Measurements from ENCODE around the gene CBX5.

The CBX5 gene

DNA sequence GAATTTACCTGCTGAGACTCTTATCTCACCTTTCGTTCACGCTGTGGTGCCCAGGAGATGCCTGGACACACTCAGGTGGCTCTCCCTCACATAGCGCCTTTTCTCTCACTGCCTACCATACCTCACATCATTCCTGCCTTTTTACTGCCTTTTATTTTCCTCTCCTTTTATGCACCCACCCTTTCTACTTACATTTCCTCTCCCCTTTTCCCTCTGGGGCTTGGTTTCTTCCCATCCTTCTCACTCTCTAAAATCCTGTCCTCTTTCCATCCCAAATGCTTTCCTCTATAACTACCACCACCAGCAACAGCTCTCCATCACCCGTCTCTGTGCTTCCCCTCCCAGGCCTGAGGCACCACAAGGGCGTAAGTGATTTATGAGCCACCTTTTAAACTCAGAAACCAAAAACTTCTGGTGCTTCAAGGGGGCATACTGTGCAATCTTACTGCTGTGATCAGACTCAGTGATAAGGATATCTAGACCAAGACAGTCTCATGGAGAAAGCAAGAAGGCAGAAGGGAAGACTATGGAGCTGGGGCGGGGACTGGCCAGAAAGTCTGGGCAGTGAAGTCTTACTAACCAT lies 58.4 kb downstream of the CBX5 start:
- DNase-seq: no peak

DNA sequence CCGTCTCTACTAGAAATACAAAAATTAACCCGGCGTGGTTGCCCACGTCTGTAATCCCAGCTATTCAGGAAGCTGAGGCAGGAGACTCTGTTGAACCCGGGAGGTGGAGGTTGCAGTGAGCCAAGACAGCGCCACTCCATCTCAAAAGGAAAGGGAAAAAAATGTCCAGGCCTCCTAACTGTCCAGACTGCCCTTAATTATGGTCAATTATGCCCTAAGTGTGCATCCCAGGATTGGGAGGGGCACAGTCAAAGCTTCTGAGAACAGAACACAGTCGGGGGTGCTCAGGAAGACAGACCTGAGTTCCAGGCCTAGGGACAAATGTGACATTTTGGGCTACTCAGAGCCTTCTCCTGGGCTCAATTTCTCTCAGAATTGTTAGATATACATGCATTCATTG lies 59.4 kb downstream of the CBX5 start:
- no peak for DNase-seq

DNA sequence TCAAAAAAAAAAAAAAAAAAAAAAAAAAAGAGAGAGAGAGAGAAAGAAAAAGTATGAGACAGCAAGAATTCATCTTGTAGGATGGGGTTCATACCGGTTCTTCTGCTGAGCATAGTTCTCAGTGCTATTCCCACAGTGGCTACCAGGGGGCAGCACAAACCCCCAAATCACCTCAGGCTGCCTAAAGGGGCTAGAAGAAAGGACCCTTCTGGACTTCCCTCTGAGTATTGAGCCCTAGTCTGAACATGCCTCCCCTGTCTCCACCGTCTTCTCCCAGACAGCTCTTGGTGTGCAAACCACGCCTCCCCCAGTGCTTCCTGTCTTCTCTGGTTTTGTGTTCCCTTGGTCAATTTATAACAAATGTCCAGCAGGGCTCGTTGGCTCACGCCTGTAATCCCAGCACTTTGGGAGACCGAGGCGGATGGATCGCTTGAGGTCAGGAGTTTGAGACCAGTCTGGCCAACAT lies 59.8 kb downstream of the CBX5 start:
- DNase-seq: peak; percentile 70

DNA sequence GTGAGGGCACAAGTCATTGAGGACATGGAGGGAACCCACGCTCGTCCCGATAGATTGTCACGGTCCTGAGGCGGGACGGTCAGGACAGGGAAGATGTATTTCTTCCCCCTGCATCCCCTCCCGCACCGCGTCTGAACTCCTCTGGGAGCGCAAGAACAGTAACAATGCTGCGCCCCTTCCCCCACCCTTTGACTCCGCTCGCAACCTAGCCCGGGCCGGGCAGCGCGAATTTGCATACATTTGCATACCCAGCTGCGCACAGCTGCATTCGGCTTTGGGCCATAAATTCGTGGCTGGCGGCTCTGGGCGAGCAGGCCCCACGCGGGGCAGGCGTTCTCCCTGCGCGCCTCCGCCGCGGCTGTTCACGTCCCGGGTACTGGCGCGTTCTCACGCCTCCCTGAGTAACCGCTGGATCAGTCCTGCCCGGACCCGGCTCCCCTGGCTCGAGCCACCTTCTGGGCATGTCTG lies 62.1 kb downstream of the CBX5 start:
- DNase-seq: no peak

DNA sequence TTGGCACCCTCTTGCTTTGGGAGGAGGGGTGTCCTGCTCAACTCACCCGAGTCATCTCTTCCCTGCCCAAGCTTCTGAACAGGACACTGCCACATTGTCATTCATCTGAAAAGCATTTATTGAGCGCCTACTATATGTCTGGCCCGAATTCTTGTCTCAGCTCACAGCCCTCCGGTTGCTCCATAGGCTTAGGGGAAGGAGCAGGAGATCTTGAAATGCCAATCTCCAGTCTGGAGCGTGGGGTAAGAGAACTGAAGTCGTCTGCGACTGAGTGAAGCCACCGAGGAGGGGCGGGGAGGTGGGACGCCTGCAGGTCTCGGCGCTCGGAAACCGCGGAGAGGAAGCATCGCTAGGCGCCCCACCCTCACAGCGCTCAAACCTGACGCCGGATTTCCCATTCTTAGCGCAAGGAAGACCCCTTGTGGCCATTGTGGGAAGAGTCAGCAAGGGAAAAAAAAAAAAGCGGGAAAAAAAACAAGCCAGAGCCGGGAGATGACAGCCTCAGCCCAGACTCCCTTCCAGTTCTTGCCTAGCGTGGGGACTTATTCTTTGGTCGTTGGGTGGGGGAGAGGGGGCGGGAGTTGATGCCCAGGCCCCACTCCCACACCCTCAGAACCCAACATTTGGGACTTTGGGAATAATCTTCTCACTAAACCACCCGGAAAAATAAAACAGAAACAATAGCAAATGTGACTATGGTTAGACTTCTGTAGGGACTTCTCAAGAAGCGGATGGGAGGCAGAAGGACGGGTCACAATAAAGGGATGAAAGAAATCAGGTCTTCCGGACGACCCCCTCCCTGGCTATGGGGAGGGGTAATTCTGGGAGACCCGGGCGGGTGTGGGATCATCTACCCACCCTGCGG lies 62.9 kb downstream of the CBX5 start:
- DNase-seq: peak; percentile 86

DNA sequence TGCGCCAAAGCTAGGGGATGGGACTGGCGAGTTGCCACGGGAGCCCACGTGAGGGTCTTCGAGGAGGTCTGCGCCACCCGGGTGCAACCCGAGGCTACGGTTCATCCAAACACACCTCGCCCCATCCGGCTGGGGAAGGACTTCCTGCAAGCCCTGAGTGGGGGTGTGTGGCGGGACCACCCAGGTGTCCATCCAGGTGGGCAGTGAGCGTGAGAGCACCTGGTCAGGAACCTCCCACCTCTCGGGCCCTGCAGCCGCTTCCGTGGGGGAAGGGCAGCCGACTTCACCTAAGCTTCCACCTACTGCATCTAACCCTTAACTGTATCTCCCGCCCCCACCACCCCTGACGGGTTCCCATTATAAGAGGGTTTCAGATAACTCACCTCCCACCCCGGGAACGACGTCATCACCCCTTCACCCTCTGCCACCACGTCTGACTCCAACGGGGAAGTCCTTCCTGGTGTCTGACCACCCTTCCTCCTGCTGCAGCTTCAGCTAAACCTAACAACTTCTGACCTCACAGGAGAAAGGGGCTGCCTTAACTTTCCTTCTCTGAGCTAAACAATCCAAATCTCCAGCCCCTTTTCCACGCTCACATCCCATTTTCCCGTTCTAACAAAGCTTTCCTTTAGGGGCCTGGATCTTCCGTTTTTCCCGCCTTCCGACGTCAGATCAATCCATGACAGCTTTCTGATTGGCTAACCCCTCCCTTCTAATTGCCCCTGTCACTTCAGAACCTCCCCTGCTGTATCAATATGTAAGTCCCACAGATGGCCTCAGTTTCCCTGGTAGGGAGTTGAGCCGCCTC lies 63.7 kb downstream of the CBX5 start:
- peak; percentile 53 for DNase-seq

DNA sequence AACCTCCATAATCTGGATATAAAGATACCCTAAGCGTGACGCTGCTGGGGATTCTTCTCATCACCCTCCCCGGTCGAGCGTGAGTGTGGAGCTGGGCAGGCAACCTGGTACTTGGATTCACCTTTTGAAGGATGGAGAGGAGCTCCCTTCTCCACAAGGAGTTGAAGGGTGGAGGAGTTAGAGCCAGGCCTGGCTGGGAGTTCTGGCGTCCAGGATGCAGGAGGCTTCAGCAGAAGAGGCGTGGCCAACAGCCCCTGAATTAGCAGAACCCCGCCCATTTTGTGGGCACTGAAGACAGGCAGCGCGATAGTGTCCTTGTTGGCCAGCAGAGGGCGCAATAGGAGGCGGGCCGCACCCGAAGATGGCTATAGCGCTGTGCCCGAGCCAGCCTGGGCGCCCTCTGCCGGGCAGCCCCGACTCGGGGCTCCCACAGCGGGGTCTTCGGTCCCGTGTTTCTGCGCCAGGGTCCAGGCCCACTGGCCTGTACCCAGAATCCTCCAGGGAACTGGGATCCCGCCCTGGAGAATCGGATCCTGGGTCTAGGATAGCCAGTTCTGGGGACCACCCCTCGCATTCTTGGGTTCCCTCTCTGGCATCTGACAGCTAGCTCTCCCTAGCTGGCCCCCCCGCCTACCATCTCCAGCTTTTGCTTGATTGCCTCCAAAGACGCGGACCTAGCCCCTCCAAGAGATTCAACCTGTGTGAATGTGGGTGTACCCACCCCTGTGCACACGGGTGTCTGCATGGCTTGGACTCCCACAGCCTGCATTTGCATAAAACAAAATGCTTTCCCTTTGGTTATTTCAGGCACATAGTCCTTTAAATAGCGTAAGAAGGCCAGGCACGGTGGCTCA lies 65.1 kb downstream of the CBX5 start:
- peak; percentile 93 for DNase-seq

DNA sequence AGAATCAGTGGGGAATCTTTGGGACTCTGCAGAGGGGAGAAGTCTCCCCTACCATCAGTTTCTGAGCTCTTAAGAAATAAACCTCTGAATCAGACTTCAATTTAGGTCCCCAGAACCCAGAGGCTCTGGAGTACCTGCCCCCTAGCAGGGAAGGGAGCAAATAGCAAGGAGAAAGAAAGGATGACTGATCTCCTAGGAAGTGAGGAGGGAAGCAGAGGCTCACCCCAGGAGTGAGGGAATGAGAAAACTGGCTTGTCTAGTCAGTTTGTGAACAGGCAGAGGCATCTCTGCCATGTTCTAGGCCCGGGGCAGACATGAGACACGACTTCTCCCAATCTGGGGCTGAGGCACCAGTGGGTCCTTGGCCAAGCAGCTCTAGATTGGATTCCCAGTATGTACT lies 66.8 kb downstream of the CBX5 start:
- DNase-seq: no peak

DNA sequence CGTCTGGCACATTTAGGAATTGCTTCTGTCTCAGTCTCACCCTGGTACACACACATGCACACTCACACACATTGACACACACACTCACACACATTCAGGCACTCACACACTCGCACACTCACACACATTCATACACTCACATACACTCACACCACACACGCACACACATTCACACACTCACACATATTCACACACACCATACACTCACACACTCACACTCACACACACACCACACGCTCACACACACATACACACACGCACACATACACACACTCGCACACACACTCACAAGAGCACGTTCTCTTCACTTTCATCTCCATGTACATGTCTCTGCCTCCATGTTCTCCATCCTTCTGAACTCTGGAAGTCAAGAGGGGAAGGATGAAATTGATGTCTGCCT lies 68.0 kb downstream of the CBX5 start:
- no peak for DNase-seq

DNA sequence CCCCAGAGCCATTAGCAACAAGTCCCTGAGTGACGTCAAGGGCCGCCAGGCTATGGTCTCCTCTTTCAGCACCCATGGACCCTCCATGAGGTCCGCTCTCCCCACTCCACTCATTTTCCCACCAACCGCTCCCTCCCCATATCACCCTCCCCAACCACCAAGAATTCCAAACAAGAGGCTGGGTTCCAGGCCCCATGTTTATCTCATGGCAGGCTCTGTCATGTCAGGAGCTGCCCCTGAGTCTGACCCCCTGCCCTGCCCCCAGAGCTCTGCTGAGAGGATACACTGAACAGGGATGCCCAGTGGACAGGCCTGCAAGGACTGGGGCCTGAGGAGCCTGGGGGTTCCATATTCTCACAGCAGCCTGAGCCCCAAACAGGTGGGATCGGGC lies 69.5 kb downstream of the CBX5 start:
- no peak for DNase-seq

DNA sequence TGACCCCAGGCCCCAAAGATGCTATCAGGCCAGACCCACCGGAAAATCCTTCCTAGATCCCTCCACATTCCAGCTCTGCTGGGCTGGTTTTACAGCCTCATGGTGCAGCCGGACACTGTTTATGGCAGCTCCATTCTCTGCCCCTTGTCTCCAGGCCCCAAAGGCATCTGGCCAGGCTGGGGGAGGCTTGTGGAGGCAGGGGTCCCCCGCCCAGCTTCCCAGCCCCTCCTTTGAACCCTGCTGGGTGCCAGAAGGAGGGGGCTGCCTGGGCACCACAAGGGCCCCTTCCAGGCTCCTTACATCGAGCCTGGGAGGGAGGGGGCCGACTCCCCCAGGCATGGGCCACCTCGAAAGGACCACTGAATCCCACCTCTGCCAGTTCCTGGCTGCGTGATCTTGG lies 71.3 kb downstream of the CBX5 start:
- DNase-seq: no peak

DNA sequence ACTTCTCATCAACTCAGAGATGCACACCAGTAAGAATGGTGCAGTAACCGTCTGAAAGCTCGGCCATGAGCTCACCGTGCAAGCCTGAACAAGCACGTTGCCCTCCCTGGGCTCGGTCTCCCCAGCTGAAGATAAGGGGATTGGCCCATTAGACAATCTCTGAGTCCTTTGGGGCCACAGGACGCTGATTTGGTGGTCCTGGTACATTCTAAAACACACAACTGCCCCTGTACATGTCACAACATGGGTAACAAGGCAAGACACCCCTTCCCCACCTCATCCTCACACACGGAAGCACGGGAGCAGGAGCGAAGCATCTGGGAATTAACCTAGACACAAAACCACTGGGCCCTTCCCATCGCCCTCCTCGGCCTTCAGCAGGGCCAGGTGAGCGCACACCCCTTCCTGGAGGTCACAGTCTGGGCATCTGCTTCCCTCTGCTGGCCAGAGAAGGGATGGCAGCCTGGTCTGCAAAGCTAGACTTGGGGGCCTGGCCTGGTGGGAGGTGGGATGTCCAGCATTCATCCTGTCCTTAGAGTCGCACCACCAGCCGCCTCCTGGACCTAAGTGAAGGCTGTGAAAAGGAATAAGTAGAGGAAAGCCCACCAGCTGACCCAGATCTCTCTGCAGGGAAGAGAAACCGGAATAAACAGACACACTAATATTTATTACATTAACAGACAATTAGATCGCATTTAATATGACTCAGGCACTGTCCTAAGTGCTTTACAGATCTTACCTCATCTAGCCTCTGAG lies 72.2 kb downstream of the CBX5 start:
- peak; percentile 80 for DNase-seq

DNA sequence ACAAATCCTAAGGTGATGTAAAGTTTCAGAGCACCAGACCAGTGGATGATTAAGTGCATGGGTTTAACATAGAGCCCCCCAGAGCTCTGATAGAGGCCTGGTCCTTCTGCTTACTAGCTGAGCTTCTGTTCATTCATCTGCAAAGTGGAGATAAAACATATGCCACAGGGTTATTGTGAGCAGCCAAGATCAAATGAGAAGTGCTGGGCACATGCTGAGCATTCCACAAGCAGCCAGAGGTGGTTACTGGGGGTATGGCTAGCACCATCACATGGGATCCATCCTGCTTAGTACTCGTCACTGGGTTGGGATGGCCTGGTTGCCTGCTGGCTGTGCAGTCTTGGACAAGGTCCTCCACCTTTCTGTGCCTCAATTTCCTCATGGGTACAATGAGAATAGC lies 73.1 kb downstream of the CBX5 start:
- no peak for DNase-seq

DNA sequence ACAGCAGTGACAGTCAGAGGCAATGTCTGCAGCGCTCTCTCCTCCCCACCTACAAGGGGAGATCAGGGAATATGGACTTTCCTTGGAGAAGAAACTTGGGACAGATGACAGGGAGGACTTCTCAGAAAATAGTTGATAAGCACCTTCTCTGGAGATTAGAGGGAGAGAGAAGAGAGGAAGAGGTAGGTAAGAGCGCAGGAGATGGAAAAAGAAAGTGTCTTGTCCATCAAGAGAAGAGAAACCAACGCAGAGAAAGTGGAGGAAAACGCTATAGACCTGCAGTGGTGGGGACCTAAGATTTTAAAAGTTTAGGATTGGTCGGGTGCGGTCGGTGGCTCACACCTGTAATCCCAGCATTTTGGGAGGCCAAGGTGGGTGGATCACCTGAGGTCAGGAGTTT lies 75.6 kb downstream of the CBX5 start:
- no peak for DNase-seq

DNA sequence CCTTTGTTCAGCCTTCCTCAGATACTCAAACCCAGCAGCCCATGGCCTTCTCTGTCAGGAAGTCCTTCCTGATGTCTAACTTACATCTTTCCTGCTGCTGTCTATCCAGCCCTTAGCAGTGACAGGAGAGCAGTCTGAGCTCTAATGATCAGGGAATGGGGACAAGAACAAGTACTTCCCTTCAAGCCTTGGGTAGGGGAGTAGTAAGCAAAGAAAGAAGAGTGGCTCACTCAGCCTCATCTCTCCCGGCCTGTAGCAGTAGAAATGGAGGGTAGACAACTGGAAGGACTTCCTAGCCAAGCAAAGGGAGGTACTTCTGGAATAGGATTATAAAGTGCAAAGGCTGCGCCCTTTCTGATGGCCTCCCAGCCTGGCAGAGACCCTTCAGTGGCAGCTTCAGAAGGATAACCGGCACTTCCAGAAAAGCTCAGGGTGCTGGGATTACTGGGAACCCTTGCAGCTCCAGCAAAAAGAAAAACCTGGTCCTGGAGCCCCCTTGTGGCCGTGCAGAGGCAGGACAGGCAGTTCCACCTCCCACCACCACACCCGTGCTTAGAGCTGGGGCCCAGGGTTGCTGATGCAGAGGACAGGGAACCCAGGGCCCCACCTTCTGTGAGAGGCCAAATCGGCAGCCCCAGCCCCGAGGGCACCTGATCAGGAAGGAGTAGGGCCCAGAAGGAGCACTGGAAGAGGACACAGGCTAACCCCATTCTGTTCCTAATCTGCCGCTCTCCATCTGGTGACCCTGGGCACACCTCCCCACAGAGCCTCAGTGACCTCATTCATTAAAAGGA lies 78.7 kb downstream of the CBX5 start:
- DNase-seq: peak; percentile 73

DNA sequence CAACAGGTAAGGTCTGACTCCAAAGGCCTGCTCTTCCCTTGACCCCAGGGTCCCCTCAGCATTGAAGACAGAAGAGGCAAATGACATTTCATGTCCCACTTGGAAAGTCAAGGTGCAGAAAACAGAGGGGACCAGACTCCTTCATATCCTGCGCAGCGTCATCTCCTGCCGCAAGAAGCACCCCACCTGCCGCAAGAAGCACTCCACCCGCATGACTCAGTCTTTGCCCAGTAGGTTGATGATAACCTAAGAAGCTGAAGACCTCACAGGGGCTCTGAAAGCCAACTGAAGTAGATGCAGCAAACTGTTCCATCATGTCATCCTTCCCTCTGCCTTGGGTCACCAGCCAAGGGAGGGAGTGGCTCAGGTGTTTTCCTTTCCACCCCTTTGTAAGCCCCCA lies 79.5 kb downstream of the CBX5 start:
- DNase-seq: no peak

DNA sequence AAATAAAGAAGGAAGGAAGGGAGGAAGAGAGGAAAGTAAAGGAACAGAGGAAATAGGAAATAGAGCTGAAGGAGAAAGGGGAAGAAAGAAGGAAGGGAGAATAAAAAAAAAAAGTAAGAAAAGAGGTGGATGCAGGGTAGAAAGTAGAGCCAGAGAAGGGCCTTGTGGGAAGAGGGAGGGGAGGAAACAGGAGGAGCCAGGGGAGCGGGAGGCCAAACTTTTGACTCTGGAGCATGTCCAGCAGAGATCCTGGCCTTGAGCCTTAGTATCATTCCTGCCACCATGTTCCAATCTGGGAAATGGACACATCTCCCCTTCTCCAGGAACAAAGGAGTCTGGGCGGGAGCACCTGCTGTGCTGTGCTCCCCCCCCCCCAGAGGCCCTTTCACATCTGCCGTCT lies 80.0 kb downstream of the CBX5 start:
- no peak for DNase-seq

DNA sequence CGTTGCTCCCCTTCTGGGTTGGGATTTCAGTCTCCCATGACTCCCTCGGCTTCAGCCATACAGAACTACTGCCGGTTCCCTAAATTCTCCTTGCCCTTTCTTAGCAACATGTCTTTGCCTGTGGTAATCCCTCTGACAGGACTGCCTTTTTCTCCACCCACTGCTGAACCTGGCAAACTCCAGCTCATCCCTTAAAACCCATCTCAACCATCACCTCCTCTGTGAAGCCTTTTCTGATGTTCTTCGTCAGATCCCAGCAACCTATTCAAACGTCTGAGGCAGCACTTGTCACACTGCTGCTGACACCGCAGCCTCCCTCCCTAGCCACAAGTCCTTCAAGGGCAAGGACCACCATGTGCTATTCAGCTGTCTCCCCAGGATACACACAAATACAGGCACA lies 80.9 kb downstream of the CBX5 start:
- DNase-seq: no peak

DNA sequence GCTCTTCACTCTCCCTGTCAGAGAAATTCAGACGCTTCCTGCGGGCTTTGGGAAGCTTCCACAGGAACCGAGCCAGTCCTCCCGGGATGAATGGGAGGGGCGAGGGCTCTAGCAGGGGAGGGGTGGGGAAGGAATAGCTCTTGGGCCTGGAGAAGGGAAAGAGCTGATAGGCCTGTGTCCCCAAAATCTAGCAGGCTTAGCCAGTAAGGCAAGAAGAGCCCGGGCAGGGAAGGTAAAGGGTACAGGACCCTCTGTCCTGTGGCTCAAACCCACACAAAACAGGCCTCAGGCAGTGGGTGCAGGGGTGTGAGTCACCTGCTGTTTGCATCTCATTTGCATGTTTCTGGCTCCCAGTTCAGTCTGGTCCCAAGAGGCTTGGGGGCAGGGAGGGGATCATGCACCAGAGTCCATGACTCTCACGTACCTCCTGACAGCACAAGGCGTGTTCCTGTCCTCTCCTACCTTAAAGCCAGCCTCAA lies 82.5 kb downstream of the CBX5 start:
- no peak for DNase-seq

DNA sequence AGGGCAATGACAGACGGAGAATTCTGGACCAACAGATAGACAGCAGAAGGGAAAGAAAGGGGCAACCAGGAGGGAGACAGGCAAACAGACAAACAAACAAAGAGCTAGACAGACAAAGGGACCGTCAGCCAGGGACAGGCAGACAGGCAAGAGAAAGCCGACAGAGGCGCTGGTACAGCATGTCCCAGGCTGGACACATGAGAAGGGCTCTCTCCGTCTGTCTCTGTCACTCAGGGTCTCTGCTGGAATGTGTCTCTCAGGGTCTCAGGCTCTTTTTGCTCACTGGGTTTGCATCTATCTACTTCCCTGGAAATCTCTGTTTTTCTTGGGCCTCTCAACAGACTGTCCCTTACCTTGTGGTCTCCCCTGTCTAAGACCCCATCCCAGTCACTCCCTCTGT lies 82.9 kb downstream of the CBX5 start:
- DNase-seq: no peak

DNA sequence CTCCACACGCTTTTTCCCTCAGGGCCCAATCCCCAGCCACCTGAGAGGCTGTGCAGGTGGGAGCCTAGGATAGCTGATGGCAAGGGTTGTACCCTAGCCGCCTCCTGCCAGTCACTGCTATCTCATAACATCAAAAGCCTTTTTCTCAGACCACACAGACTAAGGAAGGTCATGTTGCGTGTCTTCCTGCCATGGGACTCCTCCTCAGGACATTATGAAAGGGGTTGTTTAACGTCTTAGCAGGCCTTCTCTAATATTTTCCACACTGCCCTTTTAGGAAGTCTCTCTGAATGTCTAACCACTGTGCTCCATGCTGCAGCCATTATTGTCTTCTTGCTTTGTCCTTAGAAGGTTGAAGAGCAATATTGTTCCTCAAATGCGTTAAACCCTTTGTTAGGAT lies 83.5 kb downstream of the CBX5 start:
- no peak for DNase-seq
